HG02885 (cell line): Measurements from ENCODE around the gene OR10R2.
"Not testable (repeated sequence)": the region's sequence is repeated elsewhere in the genome, so short reads cannot be mapped to it uniquely, and the experiment has no call there.

ENCODE experiments used
- ATAC-seq: cut with Tn5 transposase; IDR thresholded peaks from one replicate; pipeline ENCODE4 v1.9.1; 2021; ENCODE audit warnings: mild to moderate bottlenecking; ENCODE audit not compliant: unreplicated experiment, poor library complexity

Gene OR10R2, protein sequence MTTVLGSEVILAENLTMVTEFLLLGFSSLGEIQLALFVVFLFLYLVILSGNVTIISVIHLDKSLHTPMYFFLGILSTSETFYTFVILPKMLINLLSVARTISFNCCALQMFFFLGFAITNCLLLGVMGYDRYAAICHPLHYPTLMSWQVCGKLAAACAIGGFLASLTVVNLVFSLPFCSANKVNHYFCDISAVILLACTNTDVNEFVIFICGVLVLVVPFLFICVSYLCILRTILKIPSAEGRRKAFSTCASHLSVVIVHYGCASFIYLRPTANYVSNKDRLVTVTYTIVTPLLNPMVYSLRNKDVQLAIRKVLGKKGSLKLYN

DNA sequence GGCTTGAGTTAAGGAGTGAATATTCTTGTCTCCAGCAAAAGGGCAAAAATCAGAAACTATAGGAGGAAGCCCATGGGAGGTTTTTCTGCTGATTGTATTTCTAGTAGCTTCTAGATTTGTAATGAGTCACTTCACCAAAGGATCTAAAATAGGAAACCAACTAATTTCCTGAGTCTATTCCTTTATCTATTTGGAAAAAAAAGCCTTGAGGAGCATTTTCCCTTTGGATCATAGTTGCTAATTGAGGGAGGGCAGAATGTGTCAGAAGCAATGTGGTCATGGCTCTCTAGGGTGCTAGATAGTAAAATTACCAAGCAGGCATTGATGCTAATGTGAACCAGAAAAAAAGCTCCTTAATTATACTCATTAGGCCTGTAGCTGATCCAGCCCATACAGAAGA, at the start of gene OR10R2:
OR10R2 (plus strand) TSS at position 301 of the 400 bp plus-strand sequence. CDS start 106 bp downstream, outside the sequence.
- ATAC-seq = no peak

DNA sequence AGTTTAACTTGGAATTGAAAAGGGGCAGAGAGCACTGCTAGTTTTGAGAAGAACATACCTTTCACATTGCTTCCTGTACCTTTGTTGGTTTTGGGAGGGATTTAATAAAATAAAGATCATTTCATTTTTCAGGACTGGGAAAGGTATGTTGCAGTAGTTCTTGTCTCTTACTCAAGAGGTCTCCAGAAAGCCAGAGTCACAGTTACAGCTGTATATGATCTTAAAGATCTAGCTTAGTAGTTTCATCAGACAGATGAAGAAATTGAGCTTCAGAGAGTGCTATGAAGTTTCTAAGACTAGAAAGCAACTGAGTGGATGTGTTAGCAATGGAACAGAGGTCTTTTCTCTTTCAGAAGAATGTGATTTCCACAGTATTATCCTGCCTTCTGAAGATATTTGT, 47.0 kb upstream of the OR10R2 start:
- no peak for ATAC-seq

DNA sequence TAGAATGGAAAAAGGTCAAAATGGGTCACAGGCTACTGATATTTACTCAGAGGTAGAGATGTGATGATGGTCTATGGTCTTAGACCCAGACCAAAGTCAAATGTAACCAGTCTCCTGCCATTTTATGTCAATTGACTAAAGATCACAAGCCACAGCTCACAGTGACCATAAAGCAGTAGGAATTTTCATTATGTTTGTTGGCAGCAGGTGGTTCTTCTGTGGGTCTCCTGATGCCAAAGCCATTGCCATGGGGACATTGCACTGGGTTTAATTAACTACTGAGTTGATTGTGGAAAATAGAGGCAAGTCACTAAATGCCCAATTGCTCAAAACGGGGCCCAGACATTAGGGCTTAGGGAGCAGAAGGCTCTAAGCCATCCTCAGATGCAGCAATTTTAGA, 45.9 kb upstream of the OR10R2 start, which contains the start of gene OR10K2:
OR10K2 (minus strand) TSS at position 101 of the 400 bp plus-strand sequence. CDS start 5,371 bp downstream, outside the sequence.
- no peak for ATAC-seq

DNA sequence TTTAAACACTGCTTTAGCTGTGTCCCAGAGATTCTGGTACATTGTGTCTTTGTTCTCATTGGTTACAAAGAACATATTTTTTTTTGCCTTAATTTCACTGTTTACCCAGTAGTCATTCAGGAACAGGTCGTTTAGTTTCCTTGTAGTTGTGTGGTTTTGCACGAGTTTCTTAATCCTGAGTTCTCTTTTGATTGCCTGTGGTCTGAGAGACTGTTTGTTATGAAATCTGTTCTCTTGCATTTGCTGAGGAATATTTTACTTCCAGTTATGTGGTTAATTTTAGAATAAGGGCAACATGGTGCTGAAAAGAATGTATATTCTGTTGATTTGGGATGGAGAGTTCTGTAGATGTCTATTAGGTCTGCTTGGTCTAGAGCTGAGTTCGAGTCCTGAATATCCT, 41.9 kb upstream of the OR10R2 start:
- not testable (repeated sequence) for ATAC-seq

DNA sequence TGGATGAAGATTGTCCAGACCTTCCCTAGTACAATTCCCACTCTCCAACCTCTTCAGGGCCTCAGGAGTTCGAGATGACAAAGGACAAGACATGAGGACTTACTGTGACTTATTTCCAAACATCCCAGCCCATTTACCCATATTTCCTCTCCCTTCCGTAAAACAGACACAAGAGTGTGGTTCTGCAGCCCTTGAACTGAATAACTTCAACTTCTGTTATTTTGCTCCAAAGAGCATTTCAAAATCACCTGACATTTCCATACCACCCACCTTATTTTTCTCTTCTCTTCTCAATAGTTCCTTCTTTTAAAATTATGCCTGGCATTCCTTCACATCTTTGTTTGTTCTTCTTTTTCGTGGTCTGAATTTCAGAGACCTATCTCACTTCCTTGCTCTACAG, 37.3 kb upstream of the OR10R2 start:
- no peak for ATAC-seq

DNA sequence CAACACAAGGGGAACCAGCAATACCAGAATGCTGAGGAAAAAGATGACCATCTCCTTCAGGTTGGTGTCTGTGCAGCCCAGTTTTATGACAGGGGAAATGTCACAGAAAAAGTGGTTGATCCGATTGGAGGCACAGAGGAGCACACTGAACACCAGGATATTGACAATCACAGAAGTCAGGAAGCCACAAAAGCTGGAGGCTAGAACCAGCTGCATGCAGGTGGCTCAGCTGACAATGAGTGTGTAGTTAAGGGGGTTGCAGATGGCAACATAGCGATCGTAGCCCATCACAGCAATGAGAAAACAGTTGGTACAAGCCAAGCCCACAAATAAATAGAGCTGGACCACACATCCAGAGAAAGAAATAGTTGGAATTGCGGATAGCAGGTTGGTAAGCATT, 26.6 kb upstream of the OR10R2 start:
- no peak for ATAC-seq

DNA sequence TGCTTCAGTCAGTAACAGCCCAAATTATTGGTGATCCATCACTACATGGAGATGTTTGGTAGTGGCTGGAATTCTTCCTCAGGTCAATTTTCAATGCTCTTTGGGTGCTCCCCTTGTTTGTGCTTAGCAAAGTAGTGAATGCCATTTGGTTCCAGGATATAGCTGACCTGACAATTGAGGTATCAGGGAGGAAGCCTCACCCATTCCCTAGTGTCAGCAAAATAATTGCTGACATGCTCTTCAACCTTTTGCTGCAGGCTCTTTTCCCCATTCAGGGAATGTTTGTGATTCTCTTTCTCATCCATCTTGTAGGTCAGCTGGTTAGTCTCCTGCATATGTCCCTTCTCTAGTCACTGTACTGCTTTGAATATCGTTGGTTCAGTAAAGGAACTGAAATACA, 17.5 kb upstream of the OR10R2 start:
- ATAC-seq = no peak

DNA sequence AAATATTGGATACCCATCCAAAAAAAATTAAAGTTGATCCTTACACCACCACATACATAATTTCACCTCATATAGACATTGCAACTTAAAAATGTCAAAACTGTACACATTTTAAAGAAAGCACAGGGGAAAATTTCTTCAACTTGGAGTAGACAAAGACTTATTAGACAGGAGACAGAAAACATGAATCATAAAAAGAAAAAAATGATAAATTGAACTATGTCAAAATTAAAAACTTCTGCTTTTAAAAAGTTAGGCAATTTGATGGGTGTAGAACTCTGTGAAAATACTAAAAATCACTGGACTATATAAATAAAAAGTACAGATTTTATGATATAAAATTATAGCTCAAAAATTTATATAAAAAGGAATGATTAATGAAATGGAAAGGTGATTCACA, 14.8 kb upstream of the OR10R2 start:
- no peak for ATAC-seq

DNA sequence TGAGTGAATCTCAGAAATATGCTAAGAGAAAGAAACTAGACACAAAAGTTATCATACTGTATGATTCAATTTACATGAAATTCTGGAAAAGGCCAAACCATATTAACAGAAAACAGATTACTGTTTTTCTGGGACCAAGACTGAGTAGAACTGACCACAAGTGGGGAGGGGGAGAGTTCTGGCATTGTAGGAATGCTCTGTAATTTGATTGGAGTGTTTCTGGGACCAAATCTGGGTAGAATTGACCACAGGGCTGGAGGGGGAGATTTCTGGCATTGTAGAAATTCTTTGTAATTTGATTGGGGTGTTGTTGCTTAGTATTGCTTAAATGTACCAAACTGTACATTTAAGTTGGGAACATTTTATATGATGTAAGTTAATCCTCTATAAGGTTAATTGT, 13.8 kb upstream of the OR10R2 start:
- no peak for ATAC-seq

DNA sequence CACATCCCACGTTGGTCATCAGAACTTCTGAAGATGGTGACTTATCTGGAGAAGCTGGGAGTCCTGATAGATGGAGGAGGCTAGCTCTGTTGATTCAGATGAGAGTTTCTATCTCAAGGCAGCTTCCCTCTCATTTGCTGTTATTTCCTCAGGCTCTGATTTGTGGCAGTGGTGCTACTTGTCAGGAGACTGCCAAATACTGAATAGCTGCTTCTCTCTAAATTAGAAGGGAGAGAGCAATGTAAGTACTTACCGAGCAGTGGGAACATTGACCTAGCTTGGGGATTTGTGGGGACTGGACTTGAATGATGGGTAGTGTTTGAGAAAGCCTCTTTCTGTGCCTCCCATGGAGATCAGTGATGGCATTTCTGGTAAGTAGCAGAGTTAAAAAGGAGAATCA, 10.5 kb upstream of the OR10R2 start, which contains the start of gene OR10K1:
OR10K1 (plus strand) TSS at position 301 of the 400 bp plus-strand sequence. CDS start 3,728 bp downstream, outside the sequence.
- no peak for ATAC-seq

DNA sequence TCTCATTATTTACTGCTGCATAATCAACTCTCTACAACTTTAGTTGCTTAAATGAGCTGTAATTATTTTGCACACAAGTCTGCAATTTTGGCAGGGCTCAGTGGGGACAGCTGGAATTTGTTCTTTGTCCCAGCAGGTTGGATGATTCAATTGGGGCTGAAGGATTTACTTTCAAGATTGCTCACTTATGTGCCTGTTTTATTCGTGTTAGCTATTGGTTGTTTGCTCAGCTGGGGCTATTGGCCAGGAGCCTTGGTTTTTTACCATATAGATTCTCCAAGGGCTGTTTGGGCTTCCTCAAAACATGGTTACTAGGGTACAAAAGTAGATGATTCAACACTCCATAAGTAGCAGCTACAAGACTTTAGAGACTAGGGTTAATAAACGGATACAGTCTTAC, 13.4 kb downstream of the OR10R2 start:
- ATAC-seq = no peak

DNA sequence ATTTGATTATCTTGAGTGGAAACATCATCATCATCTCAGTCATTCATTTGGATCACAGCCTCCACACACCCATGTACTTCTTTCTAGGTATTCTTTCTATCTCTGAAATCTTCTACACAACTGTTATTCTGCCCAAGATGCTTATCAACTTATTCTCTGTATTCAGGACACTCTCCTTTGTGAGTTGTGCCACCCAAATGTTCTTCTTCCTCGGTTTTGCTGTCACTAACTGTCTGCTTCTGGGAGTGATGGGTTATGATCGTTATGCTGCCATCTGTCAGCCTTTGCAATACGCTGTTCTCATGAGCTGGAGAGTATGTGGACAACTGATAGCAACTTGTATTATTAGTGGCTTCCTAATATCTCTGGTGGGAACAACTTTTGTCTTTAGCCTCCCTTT, 19.3 kb downstream of the OR10R2 start:
- no peak for ATAC-seq

DNA sequence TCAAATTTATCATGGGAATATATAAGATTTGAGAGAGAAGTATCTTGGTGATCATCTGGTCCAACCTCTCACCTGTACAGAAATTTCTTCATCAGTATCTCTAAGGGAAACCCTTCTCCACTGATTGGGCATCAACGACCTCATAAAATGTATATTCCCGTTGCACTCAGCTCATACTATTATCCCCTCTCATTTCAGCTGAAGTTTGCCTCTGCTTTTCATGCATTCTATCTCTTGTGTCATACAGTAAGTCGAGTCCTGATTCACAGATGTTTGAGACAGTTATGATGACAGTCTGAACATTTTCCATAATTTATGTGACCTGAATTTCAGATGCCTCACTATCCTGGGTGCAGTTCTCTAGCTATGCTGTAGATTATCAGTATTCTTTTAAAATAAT, 21.0 kb downstream of the OR10R2 start:
- no peak for ATAC-seq

DNA sequence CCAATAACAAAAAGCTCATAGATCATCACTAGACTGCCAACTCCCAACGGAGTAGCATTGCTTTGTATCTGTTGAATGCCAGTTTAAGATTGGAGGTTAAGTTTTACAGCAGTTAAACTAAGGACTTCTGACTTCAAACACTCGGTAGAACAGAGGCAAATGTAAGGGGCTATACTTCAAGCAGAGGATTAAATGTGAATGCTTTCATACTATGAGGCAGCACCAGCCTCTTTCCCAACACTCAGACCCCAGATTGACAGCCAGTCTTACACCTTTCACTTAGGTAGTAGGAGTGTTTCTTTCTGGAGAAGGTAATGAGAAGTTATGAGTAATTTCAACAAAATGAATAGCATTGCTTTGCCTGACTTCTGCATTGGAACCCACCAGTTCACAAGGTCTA, 22.8 kb downstream of the OR10R2 start:
- no peak for ATAC-seq

DNA sequence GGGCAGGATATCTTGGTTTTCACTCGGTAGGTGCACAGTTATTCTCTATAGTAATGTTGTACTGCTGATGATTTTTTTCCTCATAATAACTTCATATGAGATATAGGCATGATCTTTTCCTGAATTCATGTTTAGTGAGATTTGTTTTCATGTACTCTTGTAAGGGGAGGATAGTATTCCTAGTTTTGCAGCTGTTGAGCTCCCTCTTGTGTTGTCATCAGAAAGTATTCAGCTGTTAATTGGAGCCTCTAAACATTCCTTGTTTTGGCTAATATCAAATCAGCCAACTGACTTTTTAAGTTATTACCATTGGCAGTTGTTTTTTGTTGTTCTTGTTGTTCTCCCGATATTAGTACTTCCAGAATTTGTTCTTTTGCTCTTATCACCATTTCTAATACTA, 24.4 kb downstream of the OR10R2 start:
- no peak for ATAC-seq

DNA sequence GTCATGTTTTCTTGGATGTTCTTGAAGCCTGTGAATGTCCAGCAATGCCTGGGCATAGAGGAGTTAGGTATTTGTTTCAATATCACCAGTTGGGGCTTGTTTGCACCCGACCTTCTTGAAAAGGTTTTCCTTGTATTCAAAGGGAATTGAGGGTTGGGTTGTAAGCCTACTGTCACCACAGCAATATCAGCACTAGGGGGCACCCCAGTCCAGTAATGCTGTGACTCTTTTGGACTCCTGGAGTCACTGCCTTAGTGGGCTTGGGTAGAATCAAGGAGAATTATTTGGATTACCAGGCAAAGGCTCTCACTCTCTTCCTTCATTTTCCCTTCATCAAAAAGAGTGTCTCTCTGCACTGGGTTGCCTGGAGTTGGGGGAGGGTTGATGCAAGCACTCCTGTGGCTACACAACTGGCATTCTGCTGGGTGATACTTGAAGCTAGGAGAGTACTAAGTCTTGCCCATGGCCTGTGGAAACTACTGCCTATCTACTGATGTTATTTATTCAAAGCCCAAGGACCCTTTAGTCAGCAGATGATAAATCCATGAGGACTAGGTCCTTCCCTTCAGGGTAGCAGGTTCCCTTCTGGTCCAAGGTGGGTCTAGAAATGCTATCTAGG, 34.5 kb downstream of the OR10R2 start:
- peak; percentile 67 for ATAC-seq

DNA sequence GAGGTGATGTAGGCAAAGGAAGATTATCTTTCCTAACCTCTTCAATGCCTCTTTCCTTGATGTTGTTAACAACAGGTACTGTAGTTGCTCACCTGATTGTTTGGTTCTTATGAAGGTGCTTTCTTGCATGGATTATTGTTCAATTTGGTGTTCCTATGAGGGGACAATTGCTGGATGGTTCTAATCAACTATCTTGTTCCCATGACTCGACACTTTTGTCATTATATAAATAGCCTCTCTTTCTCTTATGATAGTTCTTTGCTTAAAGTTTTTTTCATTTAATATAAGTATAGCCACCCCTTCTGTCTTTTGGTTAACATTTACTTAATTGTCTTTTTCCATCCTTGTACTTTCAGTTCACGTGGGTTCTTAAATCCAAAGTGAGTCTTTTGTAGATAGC, 35.5 kb downstream of the OR10R2 start:
- no peak for ATAC-seq

DNA sequence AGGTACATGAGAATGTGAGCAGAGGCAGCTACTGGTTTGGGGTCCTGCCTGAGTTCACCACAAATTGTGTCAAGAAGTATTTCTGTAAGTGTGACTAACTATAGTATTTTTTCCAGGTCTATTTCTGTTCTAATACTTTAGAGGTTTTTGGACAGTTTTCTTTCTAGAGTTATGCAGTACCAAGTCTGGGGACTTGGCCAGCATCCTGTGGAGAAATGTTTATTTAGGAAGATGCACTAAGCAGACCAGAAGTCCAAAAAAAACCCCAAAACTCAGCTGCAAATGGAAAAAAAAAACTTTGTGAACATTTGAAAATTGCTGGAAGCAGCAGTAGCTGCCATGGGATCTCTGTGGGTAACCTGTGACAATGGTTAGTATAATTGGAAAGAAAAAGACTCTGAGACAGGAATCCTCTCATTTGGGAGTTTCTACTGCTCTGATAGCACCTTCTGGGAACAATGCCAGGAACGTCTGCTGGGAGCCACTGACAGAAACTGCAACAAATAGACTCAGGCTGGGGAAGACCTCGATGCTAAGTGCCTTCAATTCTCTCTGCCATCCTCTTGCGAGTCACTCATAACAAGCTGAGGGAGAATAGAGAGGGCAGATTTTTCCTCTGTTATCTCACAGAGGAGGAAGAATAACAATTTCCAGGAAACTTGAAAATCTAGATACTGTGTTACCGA, 37.6 kb downstream of the OR10R2 start:
- no peak for ATAC-seq

DNA sequence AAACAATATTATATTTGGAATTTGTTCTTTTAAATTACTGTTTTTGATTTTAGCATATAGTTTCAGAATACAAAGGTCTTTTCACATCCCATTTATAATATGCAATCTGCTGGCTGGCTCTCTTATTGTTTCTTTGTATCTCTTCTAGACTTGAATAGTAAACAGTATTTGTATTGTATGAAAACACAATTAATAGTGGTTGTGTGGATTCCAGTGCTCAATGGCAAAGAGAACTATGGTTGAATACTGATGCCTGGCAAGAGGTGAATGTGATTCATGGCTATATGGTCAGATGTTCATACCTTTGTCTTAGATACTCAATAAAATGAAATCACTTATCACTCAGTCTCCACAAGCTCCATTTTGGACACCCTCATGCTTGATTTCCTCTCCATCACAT, 44.9 kb downstream of the OR10R2 start:
- no peak for ATAC-seq

DNA sequence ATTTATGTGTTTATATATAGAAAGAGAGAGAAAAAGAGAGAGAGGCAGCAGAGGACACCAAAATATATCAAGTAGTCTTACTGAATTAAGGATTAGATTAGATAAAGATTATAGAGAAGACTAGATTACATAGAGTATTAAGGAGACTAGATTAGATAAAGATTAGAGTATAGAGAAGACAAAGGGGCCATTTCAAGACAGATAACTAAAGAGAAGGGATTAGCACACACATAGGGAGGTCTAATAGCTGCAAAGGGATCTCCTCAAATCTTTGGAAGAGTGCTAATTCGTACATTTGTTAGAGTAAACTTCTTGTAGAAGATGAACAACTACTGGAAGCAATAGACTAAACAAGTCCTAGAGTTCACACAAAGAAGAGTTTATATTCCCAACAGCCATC, 48.0 kb downstream of the OR10R2 start:
- no peak for ATAC-seq

DNA sequence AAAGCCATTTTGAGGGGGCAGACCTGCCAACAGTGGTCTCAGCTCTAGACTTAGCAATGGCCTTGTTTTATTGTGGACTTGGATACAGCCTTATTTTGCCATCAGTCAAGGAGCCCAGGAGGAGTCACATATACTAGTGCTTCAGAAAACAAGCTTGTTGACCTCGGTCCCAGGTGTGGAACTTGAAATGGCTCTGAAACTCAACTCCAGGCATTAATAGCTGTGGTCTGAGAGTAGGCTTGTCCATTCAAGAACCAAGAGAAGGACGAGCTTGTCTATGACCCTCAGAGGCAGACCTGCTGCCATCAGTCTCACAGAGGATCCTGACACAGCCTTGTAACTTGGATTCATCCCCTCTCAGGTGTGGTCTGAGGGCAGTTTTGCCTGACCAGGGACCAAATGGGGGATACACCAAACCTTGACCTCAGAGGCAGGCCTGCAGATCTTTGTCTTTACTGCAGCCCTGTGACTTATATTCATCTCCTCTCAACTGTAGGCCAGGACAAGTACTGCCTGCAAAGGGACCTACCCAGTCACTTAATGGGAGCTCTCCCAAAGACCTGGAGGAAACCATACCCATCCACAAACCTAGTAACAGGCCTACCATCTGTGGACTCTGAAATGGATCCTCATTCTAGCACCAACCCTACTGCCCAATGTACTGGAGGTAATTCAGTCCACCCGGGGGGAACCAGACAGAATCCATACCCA, 49.1 kb downstream of the OR10R2 start:
- no peak for ATAC-seq
